Measurements from ENCODE around the gene DALRD3. TPM values are rescaled to one million over a fixed set of nuclear protein-coding genes. Genes with fewer than 3 reads are reported as not detected.

Gene DALRD3
- total and polyA plus RNA-seq, 2 donors (not counting 1 experiment from before 2014, with no cell fraction given): 57.2 to 82.6 TPM

DNA sequence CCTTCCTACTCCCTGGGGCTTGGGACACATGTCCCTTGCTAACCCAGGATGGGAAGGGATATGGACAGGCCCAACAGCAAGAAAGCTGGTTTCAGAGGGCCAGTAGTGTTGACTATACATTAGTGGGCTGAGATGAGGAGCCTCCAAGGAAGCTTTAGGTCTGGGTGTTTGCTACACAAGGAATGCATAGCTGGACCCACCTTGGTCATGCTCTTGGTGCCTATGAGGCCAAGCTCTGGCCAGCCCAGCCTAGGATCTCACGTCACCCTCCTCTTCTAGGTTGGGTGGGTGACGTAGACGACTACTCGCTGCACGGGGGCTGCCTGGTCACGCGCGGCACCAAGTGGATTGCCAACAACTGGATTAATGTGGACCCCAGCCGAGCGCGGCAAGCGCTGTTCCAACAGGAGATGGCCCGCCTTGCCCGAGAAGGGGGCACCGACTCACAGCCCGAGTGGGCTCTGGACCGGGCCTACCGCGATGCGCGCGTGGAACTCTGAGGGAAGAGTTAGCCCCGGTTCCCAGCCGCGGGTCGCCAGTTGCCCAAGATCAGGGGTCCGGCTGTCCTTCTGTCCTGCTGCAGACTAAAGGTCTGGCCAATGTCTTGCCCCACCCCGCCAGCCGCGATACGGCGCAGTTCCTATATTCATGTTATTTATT is 11.8 kb downstream of the DALRD3 start:
- Mint-ChIP-seq H3K4me1 (peaks cover 25% of the 10 kb centered on the region), H3K9me3 (ENCODE audit: insufficient read depth) (no peaks in the 10 kb centered on the region), H3K4me3 (peak overlapping the region; percentile 100), H3K27me3 (no peaks in the 10 kb centered on the region), H3K27ac (peak overlapping the region; percentile 99)
- ChIA-PET POLR2A (interaction anchor here (0.8 to 4.0 kb wide), 15 partner anchors 9 to 1293 kb away, joined by 3 to 116 read pairs (median 7); partner anchors contain the start of genes ARIH2, DALRD3, IMPDH2 and NDUFAF3), CTCF (interaction anchor here (0.6 to 5.6 kb wide), 11 partner anchors 9 to 338 kb away, joined by 3 to 73 read pairs (median 5); partner anchors contain the start of genes ARIH2, DALRD3, IMPDH2 and NDUFAF3)
- H3K4me1 ChIP-seq (ENCODE audit: control insufficient read depth in 2 of 2, insufficient read depth in 2 of 2, low read length in 2 of 2): peaks cover 15 to 18% of the 10 kb centered on the region in 2 donors
- H3K27me3 ChIP-seq (replicated peaks in 1 of 4; ENCODE audit: control extremely low read depth in 1 of 4, control insufficient read depth in 3 of 4, insufficient read depth in 4 of 4, low read length in 3 of 4): no peaks in the 10 kb centered on the region
- peaks cover 51% of the 10 kb centered on the region for H3K79me2 ChIP-seq (ENCODE audit: control insufficient read depth, insufficient read depth, low read length)
- peak overlapping the region; percentile 93 for H3K4me2 ChIP-seq (replicated peaks; ENCODE audit: low read depth, low read length, poor library complexity, severe bottlenecking)
- intact Hi-C loops (cut with micrococcal nuclease): loop anchor here (1.0 to 2.0 kb wide), 6 partner anchors 15 to 706 kb away; partner anchors contain the start of genes ARIH2, NICN1, NME6 and P4HTM
- peaks cover 0 to 4% of the 10 kb centered on the region in 2 experiments for H3K36me3 ChIP-seq (replicated peaks in 1 of 2; ENCODE audit: control extremely low read depth in 1 of 2, control insufficient read depth in 1 of 2, extremely low read depth in 1 of 2, insufficient read depth in 2 of 2, low read length in 1 of 2)
- WGBS (ENCODE audit: insufficient coverage): 1% methylated on average over 26 of the region's 32 CpGs
- DNase-seq (no peak), ATAC-seq (ENCODE audit: low read depth) (no peak)
- H3K27ac ChIP-seq (ENCODE audit: low read length in 2 of 2): peak overlapping the region; percentile 95 to 96
- H2AFZ ChIP-seq (ENCODE audit: insufficient read depth, low read depth, low read length, poor library complexity, severe bottlenecking): peak overlapping the region; percentile 93
- H3K4me3 ChIP-seq (ENCODE audit: control extremely low read depth in 1 of 5, extremely low read depth in 1 of 5, insufficient read depth in 1 of 5, low read depth in 2 of 5, low read length in 4 of 5): peak overlapping the region; percentile 56 to 99 (median 94)
- no peaks in the 10 kb centered on the region for H3K9me3 ChIP-seq (ENCODE audit: control extremely low read depth in 1 of 3, control insufficient read depth in 2 of 3, insufficient read depth in 1 of 3, low read length in 2 of 3)
- peaks cover 23% of the 10 kb centered on the region for H4K20me1 ChIP-seq (ENCODE audit: control insufficient read depth, insufficient read depth, low read length, poor library complexity, severe bottlenecking)
- no peak for TF ChIP-seq EZH2 (IDR thresholded peaks at IDR 0.05; ENCODE audit: borderline replicate concordance, insufficient read depth, low read depth, low read length, poor library complexity, severe bottlenecking)
- TF ChIP-seq, protein P1, sequence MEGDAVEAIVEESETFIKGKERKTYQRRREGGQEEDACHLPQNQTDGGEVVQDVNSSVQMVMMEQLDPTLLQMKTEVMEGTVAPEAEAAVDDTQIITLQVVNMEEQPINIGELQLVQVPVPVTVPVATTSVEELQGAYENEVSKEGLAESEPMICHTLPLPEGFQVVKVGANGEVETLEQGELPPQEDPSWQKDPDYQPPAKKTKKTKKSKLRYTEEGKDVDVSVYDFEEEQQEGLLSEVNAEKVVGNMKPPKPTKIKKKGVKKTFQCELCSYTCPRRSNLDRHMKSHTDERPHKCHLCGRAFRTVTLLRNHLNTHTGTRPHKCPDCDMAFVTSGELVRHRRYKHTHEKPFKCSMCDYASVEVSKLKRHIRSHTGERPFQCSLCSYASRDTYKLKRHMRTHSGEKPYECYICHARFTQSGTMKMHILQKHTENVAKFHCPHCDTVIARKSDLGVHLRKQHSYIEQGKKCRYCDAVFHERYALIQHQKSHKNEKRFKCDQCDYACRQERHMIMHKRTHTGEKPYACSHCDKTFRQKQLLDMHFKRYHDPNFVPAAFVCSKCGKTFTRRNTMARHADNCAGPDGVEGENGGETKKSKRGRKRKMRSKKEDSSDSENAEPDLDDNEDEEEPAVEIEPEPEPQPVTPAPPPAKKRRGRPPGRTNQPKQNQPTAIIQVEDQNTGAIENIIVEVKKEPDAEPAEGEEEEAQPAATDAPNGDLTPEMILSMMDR (IDR thresholded peaks at IDR 0.05): no peak
- H3K9ac ChIP-seq (ENCODE audit: low read length): peak overlapping the region; percentile 95

DNA sequence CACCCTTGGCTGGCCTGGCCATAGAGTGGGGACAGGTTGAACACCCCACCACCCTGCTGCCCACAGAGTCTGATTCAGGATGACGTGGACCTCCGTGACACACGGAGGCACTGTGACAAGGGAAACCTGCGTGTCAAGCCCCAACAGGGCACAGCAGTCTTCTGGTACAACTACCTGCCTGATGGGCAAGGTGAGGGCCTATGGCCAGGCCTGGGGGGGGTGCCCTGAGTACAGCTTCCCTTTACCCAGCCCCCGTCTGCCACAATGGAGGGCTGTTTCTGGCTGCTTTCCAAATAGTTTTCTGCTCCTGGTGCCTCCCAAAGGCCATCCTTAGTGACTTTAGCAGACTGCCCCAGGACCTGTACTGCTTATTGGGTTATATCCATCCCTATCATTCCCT is 12.4 kb downstream of the DALRD3 start:
- CTCF ChIA-PET: interaction anchor here (1.3 to 5.6 kb wide), 3 partner anchors 15 to 149 kb away, joined by 3 to 73 read pairs (median 52); partner anchors contain the start of genes NDUFAF3 and P4HTM
- peak overlapping the region; percentile 93 for H3K4me2 ChIP-seq (replicated peaks; ENCODE audit: low read depth, low read length, poor library complexity, severe bottlenecking)
- no peak for TF ChIP-seq EZH2 (IDR thresholded peaks at IDR 0.05; ENCODE audit: borderline replicate concordance, insufficient read depth, low read depth, low read length, poor library complexity, severe bottlenecking)
- TF ChIP-seq, protein P1 (IDR thresholded peaks at IDR 0.05): no peak
- peaks cover 46% of the 10 kb centered on the region for H3K79me2 ChIP-seq (ENCODE audit: control insufficient read depth, insufficient read depth, low read length)
- H3K4me1 ChIP-seq (ENCODE audit: control insufficient read depth in 2 of 2, insufficient read depth in 2 of 2, low read length in 2 of 2): peaks cover 15 to 18% of the 10 kb centered on the region in 2 donors
- POLR2A ChIA-PET: interaction anchor here (4.0 kb wide), 1 partner anchor 14 kb away, joined by 116 read pairs; the partner anchor contains the start of genes DALRD3 and NDUFAF3
- H2AFZ ChIP-seq (ENCODE audit: insufficient read depth, low read depth, low read length, poor library complexity, severe bottlenecking): peak overlapping the region; percentile 93
- no peak overlapping the region for H3K27ac ChIP-seq (ENCODE audit: low read length in 2 of 2)
- H3K27me3 ChIP-seq (replicated peaks in 1 of 4; ENCODE audit: control extremely low read depth in 1 of 4, control insufficient read depth in 3 of 4, insufficient read depth in 4 of 4, low read length in 3 of 4): no peaks in the 10 kb centered on the region
- peak overlapping the region; percentile 95 for H3K9ac ChIP-seq (ENCODE audit: low read length)
- H3K36me3 ChIP-seq (replicated peaks in 1 of 2; ENCODE audit: control extremely low read depth in 1 of 2, control insufficient read depth in 1 of 2, extremely low read depth in 1 of 2, insufficient read depth in 2 of 2, low read length in 1 of 2): no peaks in the 10 kb centered on the region
- no peaks in the 10 kb centered on the region for H3K9me3 ChIP-seq (ENCODE audit: control extremely low read depth in 1 of 3, control insufficient read depth in 2 of 3, insufficient read depth in 1 of 3, low read length in 2 of 3)
- Mint-ChIP-seq H3K27ac (no peak overlapping the region), H3K4me1 (peaks cover 25% of the 10 kb centered on the region), H3K4me3 (peak overlapping the region; percentile 100), H3K27me3 (no peaks in the 10 kb centered on the region), H3K9me3 (ENCODE audit: insufficient read depth) (no peaks in the 10 kb centered on the region)
- ATAC-seq (ENCODE audit: low read depth): no peak
- DNase-seq: peak; percentile 34
- 94% methylated on average over 5 of the region's 5 CpGs for WGBS (ENCODE audit: insufficient coverage)
- H4K20me1 ChIP-seq (ENCODE audit: control insufficient read depth, insufficient read depth, low read length, poor library complexity, severe bottlenecking): peaks cover 18% of the 10 kb centered on the region
- intact Hi-C loops (cut with micrococcal nuclease): loop anchor here (2.0 kb wide), 1 partner anchor 705 kb away; the partner anchor contains the start of gene NME6
- H3K4me3 ChIP-seq (ENCODE audit: control extremely low read depth in 1 of 5, extremely low read depth in 1 of 5, insufficient read depth in 1 of 5, low read depth in 2 of 5, low read length in 4 of 5): peak overlapping the region in 1 of 5 experiments; percentile 89
